HG03442 (cell line): Measurements from ENCODE around the gene RBPMS2.

Source experiments
- ATAC-seq: cut with Tn5 transposase; IDR thresholded peaks from one replicate; pipeline ENCODE4 v1.9.1; 2021; ENCODE audit warnings: mild to moderate bottlenecking, moderate library complexity; ENCODE audit not compliant: unreplicated experiment

RBPMS2 gene

DNA sequence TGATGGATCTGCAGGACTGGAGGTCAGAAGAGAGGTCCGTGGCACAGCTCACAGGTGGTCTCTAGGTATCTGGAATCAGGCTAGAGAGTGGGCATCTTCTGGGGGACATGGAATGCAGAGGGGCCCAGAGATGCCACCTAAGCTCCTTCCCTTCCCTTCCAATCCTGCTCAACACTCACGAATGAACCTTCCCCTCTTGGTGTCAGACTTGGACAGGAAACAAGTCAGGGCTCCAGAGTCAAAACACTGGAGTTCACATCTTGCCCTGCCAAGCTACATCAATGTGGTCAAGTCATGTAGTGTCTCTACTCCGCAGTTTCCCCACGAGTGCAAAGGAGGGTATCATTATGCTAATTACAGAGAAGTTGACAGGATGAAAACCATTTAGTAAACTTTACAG is 16.0 kb upstream of the RBPMS2 start:
- no peak for ATAC-seq

GRCh38 chr15:64783796-64784195 is 8.4 kb upstream of the RBPMS2 start:
- ATAC-seq, result no peak

- no peak for ATAC-seq
These were observed 7.4 kb upstream of the RBPMS2 start for GRCh38 chr15:64782751-64783150.

- ATAC-seq, result no peak
These were observed 5.9 kb upstream of the RBPMS2 start for GRCh38 chr15:64781299-64781698.

DNA sequence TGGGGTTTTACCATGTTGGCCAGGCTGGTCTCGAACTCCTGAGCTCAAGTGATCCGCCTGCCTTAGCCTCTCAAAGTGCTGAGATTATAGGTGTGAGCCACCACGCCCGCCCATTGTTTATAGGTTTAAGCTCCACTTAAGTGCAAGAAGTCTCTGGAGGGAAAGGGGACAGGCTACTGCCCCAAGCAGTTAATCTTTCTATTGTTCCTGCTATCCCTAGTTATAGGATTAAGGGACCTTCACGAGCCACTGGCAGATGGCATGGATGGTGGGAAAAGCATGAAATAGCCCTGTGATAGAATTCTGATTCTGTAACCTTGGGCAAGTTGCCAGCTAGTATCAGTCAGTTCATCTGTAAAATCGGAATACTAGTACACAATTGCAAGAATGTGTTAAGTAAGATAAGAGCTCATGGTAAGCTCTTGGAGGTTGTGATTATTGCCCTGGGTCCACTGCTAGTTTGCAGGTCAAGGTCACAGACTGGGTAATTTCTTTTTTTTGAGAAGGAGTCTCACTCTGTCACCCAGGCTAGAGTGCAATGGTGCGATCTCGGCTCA is 5.3 kb upstream of the RBPMS2 start:
- ATAC-seq, result no peak

- ATAC-seq, result no peak
These were observed 4.2 kb upstream of the RBPMS2 start for GRCh38 chr15:64779630-64780029.

GRCh38 chr15:64779024-64779423 is 3.6 kb upstream of the RBPMS2 start:
- ATAC-seq, result no peak

- ATAC-seq, result no peak
These were observed 1.0 kb upstream of the RBPMS2 start for GRCh38 chr15:64776402-64776786.

DNA sequence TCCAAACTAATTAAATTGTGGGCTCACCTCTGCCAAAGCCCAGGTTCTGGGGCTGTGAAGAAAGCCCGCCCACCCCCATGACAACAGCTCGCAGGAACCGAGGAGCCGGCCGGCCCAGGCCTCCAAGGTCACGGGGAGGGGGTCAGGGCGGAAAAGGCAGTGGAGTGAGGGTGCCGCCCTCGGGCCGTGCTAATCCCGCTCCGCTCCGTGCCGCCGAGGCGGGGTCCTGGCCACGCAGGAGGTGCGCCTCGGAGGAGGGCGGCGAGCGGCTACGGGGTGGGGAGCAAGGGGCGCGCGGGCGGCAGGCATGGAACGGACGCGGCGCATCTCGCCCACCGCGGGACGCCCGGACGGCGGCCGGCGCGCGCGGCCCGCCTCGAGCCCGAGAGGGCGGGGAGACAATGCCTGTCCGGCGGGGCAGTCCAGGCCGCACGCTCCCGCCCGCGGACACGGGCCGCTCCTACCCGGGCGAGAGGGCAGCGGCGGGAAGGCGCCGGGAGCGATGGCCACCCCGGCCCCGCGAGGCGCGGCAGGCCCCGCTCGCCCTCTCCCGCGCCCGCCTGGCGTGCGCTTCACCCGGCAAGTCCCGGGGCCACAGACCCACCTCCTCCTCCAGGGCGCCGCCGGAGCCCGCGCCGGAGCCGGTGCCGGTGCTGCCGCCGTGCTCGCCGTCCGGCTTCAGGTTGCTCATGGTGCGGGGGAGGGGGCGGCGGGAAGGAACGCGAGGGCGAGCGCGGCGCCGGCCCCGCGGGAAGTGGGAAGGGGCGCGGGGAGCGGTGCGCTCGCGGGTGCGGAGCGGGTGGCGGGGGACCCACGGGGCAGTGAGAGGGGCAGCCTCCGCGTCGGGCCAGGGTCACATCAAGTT is 528 bp downstream of the RBPMS2 start:
- no peak for ATAC-seq

DNA sequence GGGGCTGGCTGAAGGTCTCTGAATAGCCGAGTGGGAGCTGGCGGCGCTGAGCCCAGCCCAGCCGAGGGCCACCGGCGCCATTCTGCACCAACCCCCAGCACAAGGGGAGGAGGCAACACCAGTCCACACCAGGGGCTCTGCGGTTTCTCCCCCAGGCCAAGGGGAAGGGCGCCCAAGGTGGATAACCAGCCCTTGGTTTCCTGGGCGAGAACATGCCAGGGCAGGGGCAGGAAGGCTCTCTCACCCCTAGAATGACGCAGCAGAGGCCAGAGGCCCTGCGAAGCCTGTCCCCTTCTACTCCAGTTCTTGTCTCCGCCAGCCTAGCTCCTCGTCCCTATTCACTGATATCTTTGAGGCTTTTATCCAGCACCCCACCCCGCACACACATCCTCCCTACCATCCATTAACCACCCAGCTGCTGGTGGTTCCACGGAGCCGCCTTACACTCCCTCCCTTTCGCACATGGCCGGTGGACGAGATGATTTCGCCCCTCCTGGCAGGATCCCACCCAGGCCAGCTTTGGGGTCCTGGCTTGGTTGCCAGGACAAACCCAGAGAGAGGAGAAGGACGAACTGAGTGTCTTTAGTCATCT is 1.3 kb downstream of the RBPMS2 start:
- no peak for ATAC-seq

DNA sequence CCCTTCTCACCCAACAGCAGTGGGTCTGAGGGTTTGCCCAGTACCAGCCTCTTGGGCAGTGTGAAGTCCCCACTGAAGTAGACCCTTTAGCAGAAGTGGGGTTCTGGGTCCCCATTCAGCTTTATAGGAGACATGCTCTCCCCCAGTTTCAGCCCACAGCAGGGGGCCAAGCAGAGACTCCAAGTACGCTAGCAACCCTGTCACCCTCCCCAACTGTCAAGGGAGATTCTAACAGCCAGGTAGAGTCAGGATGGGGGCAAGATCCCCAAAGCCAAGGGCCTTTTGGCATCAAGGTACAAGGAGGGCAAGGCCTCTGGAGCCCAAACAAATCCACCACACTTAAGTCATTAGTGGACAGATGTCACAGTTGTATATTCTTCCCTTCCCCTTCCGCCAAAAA is 1.8 kb downstream of the RBPMS2 start:
- ATAC-seq, result no peak

- ATAC-seq, result no peak
These were observed 2.4 kb downstream of the RBPMS2 start for GRCh38 chr15:64772964-64773363.

- no peak for ATAC-seq
These were observed 2.9 kb downstream of the RBPMS2 start for GRCh38 chr15:64772488-64772887.

DNA sequence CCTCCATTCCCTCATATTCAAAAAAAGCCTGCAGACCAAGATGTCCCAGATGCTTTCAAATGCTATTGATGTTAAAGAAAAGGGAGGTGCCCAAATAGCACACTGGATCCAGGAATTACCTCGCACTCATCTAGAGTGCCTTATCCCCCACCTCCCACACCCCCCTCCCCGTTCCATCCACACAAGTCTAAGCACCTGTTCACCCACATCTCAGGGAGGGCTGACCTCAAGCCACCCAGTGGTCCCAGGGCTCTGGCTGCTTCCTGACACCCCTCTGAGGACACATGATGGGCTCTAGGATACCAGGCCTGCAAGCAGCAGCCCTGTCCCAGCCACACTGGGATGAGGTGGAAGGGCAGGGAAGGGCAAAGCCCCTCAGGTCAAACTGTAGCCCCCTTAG is 4.8 kb downstream of the RBPMS2 start:
- ATAC-seq, result no peak

DNA sequence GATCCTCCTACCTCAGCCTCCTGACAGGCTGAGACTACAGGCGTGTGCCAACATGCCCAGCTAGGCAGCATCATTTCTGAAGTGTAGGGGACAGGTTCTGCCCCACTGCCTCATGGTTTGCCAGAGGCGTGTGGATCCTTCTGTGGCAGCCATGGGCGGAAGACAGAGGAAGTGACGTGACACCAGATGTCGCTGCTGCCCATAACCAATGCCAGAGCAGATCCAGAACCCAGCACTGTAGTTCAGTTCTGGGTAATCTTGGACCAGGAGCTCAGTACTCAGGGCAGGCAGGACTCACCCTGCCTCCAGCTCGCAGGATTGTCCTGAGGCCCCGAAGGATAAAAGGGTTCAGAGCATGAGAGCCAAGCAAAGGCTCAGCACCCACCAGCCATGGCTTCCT is 8.2 kb downstream of the RBPMS2 start:
- no peak for ATAC-seq

GRCh38 chr15:64766058-64766457 is 9.3 kb downstream of the RBPMS2 start:
- no peak for ATAC-seq

GRCh38 chr15:64763874-64764273 is 11.5 kb downstream of the RBPMS2 start:
- no peak for ATAC-seq

GRCh38 chr15:64763462-64763861 is 11.9 kb downstream of the RBPMS2 start:
- no peak for ATAC-seq

DNA sequence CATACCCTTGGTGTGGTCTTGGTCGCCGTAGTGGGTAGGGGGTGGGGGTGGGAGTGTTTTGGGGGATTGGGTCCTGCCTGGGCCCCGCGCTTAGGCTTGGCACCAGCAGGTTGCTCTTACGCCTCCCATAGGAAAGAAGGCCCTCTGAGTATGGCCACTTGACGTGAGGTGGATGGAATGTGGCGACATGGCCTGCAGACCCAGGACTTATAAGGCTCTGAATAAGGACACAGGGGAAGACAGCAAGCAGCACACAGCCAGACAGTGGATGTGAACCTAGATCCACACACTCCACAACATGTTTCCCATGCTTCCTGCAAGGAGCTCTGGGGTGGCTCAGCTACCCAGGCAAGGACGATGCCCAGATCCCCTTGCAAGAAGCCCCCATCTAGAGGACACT is 12.4 kb downstream of the RBPMS2 start:
- ATAC-seq, result no peak

DNA sequence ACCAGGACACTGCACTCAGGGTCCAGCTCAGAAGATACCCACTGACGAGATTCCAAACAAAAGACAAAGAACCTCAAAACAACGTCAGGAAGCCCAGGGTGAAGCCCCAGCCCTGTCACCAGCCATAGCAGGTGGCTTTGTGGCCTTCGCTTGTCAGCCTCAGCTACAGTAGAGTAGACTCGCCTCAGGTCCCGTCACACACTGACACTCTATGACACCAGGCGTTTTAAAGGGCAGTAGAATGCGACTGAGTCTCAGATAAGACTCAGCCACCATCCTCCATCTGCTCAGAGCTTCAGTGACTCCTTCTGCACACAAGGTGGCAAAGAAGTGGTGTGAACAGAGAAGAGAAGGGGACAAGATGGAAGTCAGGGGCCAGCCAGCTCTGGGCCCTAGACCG is 12.8 kb downstream of the RBPMS2 start:
- no peak for ATAC-seq

- no peak for ATAC-seq
These were observed 14.2 kb downstream of the RBPMS2 start for GRCh38 chr15:64761156-64761555.

DNA sequence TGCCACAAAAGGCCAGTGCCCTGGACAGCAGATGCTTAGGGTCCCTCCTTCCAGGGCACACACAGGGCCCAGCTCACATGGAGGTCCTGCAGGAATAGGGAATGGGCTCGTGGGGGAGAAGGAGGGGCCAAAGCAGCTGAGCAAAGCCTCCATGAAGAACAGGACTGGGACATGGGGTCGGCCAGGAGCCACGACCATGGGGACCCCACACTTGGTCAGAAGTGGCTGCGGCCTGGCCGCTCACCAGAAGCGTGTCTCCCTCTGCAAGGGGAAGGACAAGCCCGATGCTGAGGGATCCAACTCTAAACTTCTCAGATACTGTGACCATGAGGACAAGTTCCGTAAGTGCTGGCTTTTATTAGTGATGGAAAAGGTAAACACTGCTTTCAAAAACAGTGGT is 15.3 kb downstream of the RBPMS2 start:
- no peak for ATAC-seq
